Endothelial cell of umbilical vein (primary cell): ENCODE results near the gene MLH1. TPM values are rescaled to one million over a fixed set of nuclear protein-coding genes. Genes with fewer than 3 reads are reported as not detected.

Experiments
- BruUV-seq: library from RNA; stranded (reverse); fragments of 400-500 nt; replicated peaks from 2 replicates; lab custom pipeline; 2021; lab: Mats Ljungman, UMichigan
- CTCF ChIA-PET: fragments of 300-600, 350-600 bp; sonication (Branson Sonifier 250); formaldehyde crosslinking; loops from one replicate; lab custom pipeline; 2021; ENCODE audit warnings: antibody characterized with exemption, inconsistent platforms; lab: Charles Lee
- POLR2A ChIA-PET: fragments of 300-600, 350-600 bp; sonication (Branson Sonifier 250); formaldehyde crosslinking; loops from one replicate; lab custom pipeline; 2021; ENCODE audit warnings: antibody characterized with exemption, inconsistent platforms; lab: Charles Lee
- DNase-seq: peaks from one replicate; pipeline ENCODE4 v3.0.0-alpha.2; 2011; ENCODE audit warnings: low read depth, low spot score
- FAIRE-seq: peaks from 2 replicates; lab custom pipeline; 2011; peaks lifted over from hg19 to GRCh38; lab: Jason Lieb, UNC
- H2AFZ ChIP-seq: 2 replicates; pipeline ENCODE4 v1.6.0; 2012; ENCODE audit warnings: low read depth, low read length, control low read depth, inconsistent platforms
- H3K27ac ChIP-seq: 2 replicates; pipeline ENCODE4 v1.5.1; 2011; ENCODE audit warnings: low read depth, mild to moderate bottlenecking, control low read depth, low read length, moderate library complexity; ENCODE audit not compliant: insufficient read depth
- H3K27me3 ChIP-seq, 2 experiments: 2 replicates each; pipeline versions ENCODE4 v1.6.0 to v1.6.1; 2011; ENCODE audit warnings: low read length in 2 of 2, mixed read lengths in 1 of 2; ENCODE audit not compliant: control insufficient read depth in 2 of 2, insufficient read depth in 2 of 2
- H3K36me3 ChIP-seq, 2 experiments: 2 replicates in 1 of 2; 3 replicates in 1 of 2; pipeline ENCODE4 v1.5.1; 2011; ENCODE audit warnings: low read length in 2 of 2, mild to moderate bottlenecking in 1 of 2, moderate library complexity in 1 of 2; ENCODE audit not compliant: control insufficient read depth in 2 of 2, insufficient read depth in 2 of 2; ENCODE audit errors: extremely low read depth in 1 of 2
- H3K4me1 ChIP-seq: 3 replicates; pipeline ENCODE4 v1.5.1; 2011; ENCODE audit warnings: mild to moderate bottlenecking, low read length; ENCODE audit not compliant: control insufficient read depth, insufficient read depth; ENCODE audit errors: extremely low read depth
- H3K4me2 ChIP-seq: 2 replicates; pipeline ENCODE4 v1.6.1; 2011; ENCODE audit warnings: low read length, control low read depth, mixed read lengths; ENCODE audit not compliant: insufficient read depth
- H3K4me3 ChIP-seq, 3 experiments: fragments of 200-600 bp in 1 of 3; sonication (generic), shearing (Covaris generic) in 1 of 3; replicated peaks in 1 of 3; 2 replicates each; pipeline ENCODE4 v1.5.1; 2011 to 2016; ENCODE audit warnings: control low read depth in 3 of 3, low read length in 3 of 3, mild to moderate bottlenecking in 2 of 3, inconsistent platforms in 1 of 3, low read depth in 1 of 3, moderate library complexity in 1 of 3; ENCODE audit not compliant: insufficient read depth in 1 of 3
- H3K79me2 ChIP-seq: 2 replicates; pipeline ENCODE4 v1.6.0; 2012; ENCODE audit warnings: low read length, inconsistent platforms; ENCODE audit not compliant: control insufficient read depth, insufficient read depth
- H3K9ac ChIP-seq: replicated peaks from 2 replicates; pipeline ENCODE3; 2011; ENCODE audit warnings: low read length, control low read depth; ENCODE audit not compliant: insufficient read depth; ENCODE audit errors: extremely low read depth
- H3K9me1 ChIP-seq: replicated peaks from 3 replicates; pipeline ENCODE4 v1.6.0; 2011; ENCODE audit warnings: mild to moderate bottlenecking, low read length; ENCODE audit not compliant: control insufficient read depth, insufficient read depth; ENCODE audit errors: extremely low read depth
- H3K9me3 ChIP-seq: replicated peaks from 2 replicates; pipeline ENCODE4 v1.5.1; 2012; ENCODE audit warnings: low read length, inconsistent platforms; ENCODE audit not compliant: control insufficient read depth, insufficient read depth
- H4K20me1 ChIP-seq: replicated peaks from 2 replicates; pipeline ENCODE3; 2011; ENCODE audit warnings: mild to moderate bottlenecking, low read length; ENCODE audit not compliant: control insufficient read depth, insufficient read depth; ENCODE audit errors: extremely low read depth
- CTCF ChIP-seq, 2 donors: IDR thresholded peaks; 1 replicate in 1 of 2; 2 replicates in 1 of 2; pipeline ENCODE4 v1.5.1; 2011; ENCODE audit warnings: low read length in 2 of 2, mild to moderate bottlenecking in 2 of 2, moderate library complexity in 2 of 2, control low read depth in 1 of 2, inconsistent platforms in 1 of 2, low read depth in 1 of 2; ENCODE audit not compliant: insufficient read depth in 1 of 2; ENCODE audit errors: extremely low read depth in 1 of 2
- EZH2 ChIP-seq: IDR thresholded peaks from 2 replicates; pipeline ENCODE4 v1.6.1; 2012; ENCODE audit warnings: borderline replicate concordance, low read depth, mild to moderate bottlenecking, moderate library complexity, low read length, inconsistent platforms; ENCODE audit not compliant: severe bottlenecking
- FOS ChIP-seq: IDR thresholded peaks from 2 replicates; pipeline ENCODE4 v1.6.1; 2011; ENCODE audit warnings: mild to moderate bottlenecking, low read length, moderate library complexity, borderline replicate concordance; ENCODE audit not compliant: insufficient read depth
- GATA2 ChIP-seq: IDR thresholded peaks from 2 replicates; pipeline ENCODE4 v1.7.0; 2011; ENCODE audit warnings: low read depth, mild to moderate bottlenecking, moderate library complexity, mixed read lengths, low read length; ENCODE audit not compliant: insufficient read length, insufficient read depth
- JUN ChIP-seq: IDR thresholded peaks from 2 replicates; pipeline ENCODE4 v1.6.1; 2011; ENCODE audit warnings: borderline replicate concordance, low read depth; ENCODE audit not compliant: insufficient read length, insufficient read depth
- MAX ChIP-seq: IDR thresholded peaks from 2 replicates; pipeline ENCODE4 v1.6.1; 2011; ENCODE audit not compliant: insufficient read depth, insufficient read length
- MYC ChIP-seq: IDR thresholded peaks from one replicate; pipeline ENCODE4 v1.6.1; 2011; ENCODE audit warnings: mild to moderate bottlenecking, low read depth, low read length
- POLR2A ChIP-seq: IDR thresholded peaks from 2 replicates; pipeline ENCODE4 v1.6.1; 2012; ENCODE audit warnings: low read depth, mild to moderate bottlenecking, control low read depth, low read length
- POLR2AphosphoS5 ChIP-seq: IDR thresholded peaks from 2 replicates; pipeline ENCODE4 v1.6.1; 2012; ENCODE audit warnings: low read depth, mild to moderate bottlenecking, control low read depth, low read length, moderate library complexity; ENCODE audit not compliant: insufficient read depth
- dilution Hi-C: fragments of 300-500 bp; cut with MboI; formaldehyde crosslinking; loops from one replicate; pipeline ENCODE4 v1.15.0; 2019; ENCODE audit warnings: low sequenced_read_pairs; ENCODE audit not compliant: extremely low pct_ligation_motif_present
- intact Hi-C: fragments of 100-400 bp; cut with micrococcal nuclease; formaldehyde crosslinking; loops from one replicate; pipeline ENCODE4 v1.10.0; 2022
- polyA plus RNA-seq, 4 experiments: library from polyadenylated mRNA; depleted of rRNA in 3 of 4; stranded (reverse) in 3 of 4; unstranded in 1 of 4; fragments of >200 nt; gene quantifications; 2 replicates each; pipeline versions ENCODE4 v1.2.1 to v1.2.3, GENCODE V29; 2011 to 2012; ENCODE audit warnings: missing spikeins in 1 of 4
- total RNA-seq: library from RNA; stranded (reverse); gene quantifications from 2 replicates; pipeline ENCODE4 v1.2.3, GENCODE V29; 2021

The MLH1 gene
- total and polyA plus RNA-seq, 2 donors (not counting 3 experiments of a cell fraction or from before 2014, with no cell fraction given): 22.2 to 32.9 TPM

- no peak overlapping the region for H3K9ac ChIP-seq
- H3K27ac ChIP-seq: no peak overlapping the region
- peaks cover 9 to 10% of the 10 kb centered on the region in 2 experiments for H3K36me3 ChIP-seq
- dilution Hi-C loops: no loop called here
- DNase-seq: no peak
- no peaks in the 10 kb centered on the region for H3K9me3 ChIP-seq
- no peak overlapping the region for H3K4me2 ChIP-seq
- no TSS peak for BruUV-seq
- TF ChIP-seq EZH2 (no peak), POLR2A (no peak), JUN (no peak), FOS (no peak), MYC (no peak), POLR2AphosphoS5 (no peak)
- no peak for FAIRE-seq
- intact Hi-C loops: no loop called here
- no peak overlapping the region for H2AFZ ChIP-seq
- no peaks in the 10 kb centered on the region for H3K79me2 ChIP-seq
- POLR2A ChIA-PET: interaction anchor here (0.6 kb wide), 1 partner anchor 77 kb away, joined by 3 read pairs; no protein-coding TSS in a partner anchor
- no peaks in the 10 kb centered on the region for H4K20me1 ChIP-seq
- H3K4me3 ChIP-seq: no peak overlapping the region
- CTCF ChIA-PET: interaction anchor here (1.1 to 7.6 kb wide), 3 partner anchors 39 to 186 kb away, joined by 3 to 141 read pairs (median 3); no protein-coding TSS in a partner anchor
- H3K4me1 ChIP-seq: no peaks in the 10 kb centered on the region
- H3K27me3 ChIP-seq: no peaks in the 10 kb centered on the region
- H3K9me1 ChIP-seq: no peaks in the 10 kb centered on the region
Measured at GRCh38 chr3:37029111-37029510, 35.8 kb downstream of the MLH1 start.

GRCh38 chr3:37029516-37030163, 36.3 kb downstream of the MLH1 start:
- Histone ChIP-seq H3K27ac (no peak overlapping the region), H3K36me3 (peaks cover 9 to 10% of the 10 kb centered on the region in 2 experiments), H3K9ac (no peak overlapping the region), H3K4me1 (no peaks in the 10 kb centered on the region), H3K27me3 (no peaks in the 10 kb centered on the region), H3K9me3 (no peaks in the 10 kb centered on the region), H4K20me1 (no peaks in the 10 kb centered on the region), H3K9me1 (no peaks in the 10 kb centered on the region), H3K4me3 (no peak overlapping the region), H3K4me2 (no peak overlapping the region), H2AFZ (no peak overlapping the region), H3K79me2 (no peaks in the 10 kb centered on the region)
- POLR2A ChIA-PET: interaction anchor here (0.6 kb wide), 1 partner anchor 77 kb away, joined by 3 read pairs; no protein-coding TSS in a partner anchor
- intact Hi-C loops (no loop called here), dilution Hi-C loops (no loop called here)
- FAIRE-seq (no peak), DNase-seq (no peak)
- CTCF ChIA-PET: interaction anchor here (1.1 to 7.6 kb wide), 3 partner anchors 39 to 185 kb away, joined by 3 to 141 read pairs (median 3); no protein-coding TSS in a partner anchor
- TF ChIP-seq EZH2 (no peak), FOS (no peak), CTCF (IDR thresholded peaks at IDR 0.05; ENCODE audit: extremely low read depth in 1 of 2, insufficient read depth in 1 of 2, low read depth in 1 of 2, low read length in 2 of 2) (no peak), GATA2 (no peak), MAX (no peak), MYC (no peak), POLR2A (no peak), JUN (no peak), POLR2AphosphoS5 (no peak)
- no TSS peak for BruUV-seq
